Activated CD4-positive, alpha-beta memory T cell treated with anti-CD3 and anti-CD28 coated beads, Interleukin-2, amount 10 ng/mL, durations not matched to agents 7 days and 5 days (primary cell): ENCODE data around the gene ARF3. TPM values are rescaled to one million over a fixed set of nuclear protein-coding genes. Genes with fewer than 3 reads are reported as not detected.
"Not testable (repeated sequence)": the region's sequence is repeated elsewhere in the genome, so short reads cannot be mapped to it uniquely, and the experiment has no call there.

Experiments used
- CTCF ChIA-PET: fragments of 350-600 bp; sonication (Branson Sonifier 250); formaldehyde crosslinking; loops from one replicate; lab custom pipeline; 2021; ENCODE audit warnings: antibody characterized with exemption, inconsistent platforms; lab: Charles Lee
- POLR2A ChIA-PET: fragments of 350-600 bp; sonication (Branson Sonifier 250); formaldehyde crosslinking; loops from one replicate; lab custom pipeline; 2021; ENCODE audit warnings: antibody characterized with exemption; lab: Charles Lee
- DNase-seq: peaks from one replicate; pipeline ENCODE4 v3.0.0-alpha.2; 2020
- H3K27ac Mint-ChIP-seq: one replicate; pipeline ENCODE4 v1.8.0; 2021; ENCODE audit warnings: mild to moderate bottlenecking, mixed read lengths
- H3K27me3 Mint-ChIP-seq: one replicate; pipeline ENCODE4 v1.8.0; 2021; ENCODE audit warnings: mixed read lengths
- H3K36me3 Mint-ChIP-seq: one replicate; pipeline ENCODE4 v1.8.0; 2021; ENCODE audit warnings: low read depth, mixed read lengths
- H3K4me1 Mint-ChIP-seq: one replicate; pipeline ENCODE4 v1.8.0; 2021; ENCODE audit warnings: mixed read lengths
- H3K4me3 Mint-ChIP-seq: one replicate; pipeline ENCODE4 v1.8.0; 2021; ENCODE audit warnings: mild to moderate bottlenecking, mixed read lengths
- H3K9me3 Mint-ChIP-seq: one replicate; pipeline ENCODE4 v1.8.0; 2021; ENCODE audit warnings: mixed read lengths
- total RNA-seq, 2 experiments: library from RNA; stranded (reverse); gene quantifications; one replicate each; pipeline ENCODE4 v1.2.3, GENCODE V29; 2021

ARF3 gene
- total RNA-seq, 2 experiments from 2014 or later: 114 to 122 TPM

DNA sequence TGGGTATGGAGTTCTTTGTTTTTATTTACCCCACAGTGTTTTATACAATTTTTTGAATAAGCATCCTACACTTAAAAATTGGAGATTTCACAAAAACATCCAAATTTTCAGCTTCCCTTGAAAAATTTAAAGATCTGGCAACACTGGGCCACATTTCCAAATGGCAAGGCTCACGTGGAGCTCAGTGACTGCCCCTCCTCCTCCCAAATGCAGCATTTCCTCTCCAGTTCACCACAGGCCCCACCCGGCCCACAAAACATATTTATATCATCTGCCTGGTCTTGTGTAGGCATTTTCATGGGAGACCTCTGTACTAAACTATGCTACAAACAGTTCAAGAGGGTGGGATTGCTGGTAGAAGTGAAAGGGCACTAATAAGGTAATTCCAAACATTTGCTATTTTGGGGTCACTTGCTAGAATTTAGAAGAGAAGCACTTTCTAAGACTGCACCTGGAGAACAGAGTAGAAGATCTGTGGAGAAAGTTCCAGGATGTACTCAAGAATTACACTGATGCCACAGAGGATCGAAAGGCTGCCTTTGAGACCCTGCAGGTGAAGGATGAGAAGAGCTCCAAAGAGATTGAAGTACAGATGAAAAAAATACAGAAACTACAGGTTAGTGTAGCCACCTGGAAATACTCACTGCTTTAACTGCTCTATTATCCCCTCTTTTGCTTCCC, 39.3 kb downstream of the ARF3 start:
- Mint-ChIP-seq H3K27me3 (no peaks in the 10 kb centered on the region), H3K36me3 (peaks cover 32% of the 10 kb centered on the region), H3K9me3 (peaks cover 2% of the 10 kb centered on the region), H3K4me3 (peak overlapping the region; percentile 81), H3K4me1 (peaks cover 34% of the 10 kb centered on the region), H3K27ac (peak overlapping the region; percentile 85)
- POLR2A ChIA-PET: interaction anchor here (0.9 to 2.0 kb wide), 7 partner anchors 10 to 66 kb away, joined by 3 to 9 read pairs (median 5); partner anchors contain the start of genes ARF3 and DDX23
- peak; percentile 65 for DNase-seq
- CTCF ChIA-PET: interaction anchor here (0.6 to 2.6 kb wide), 10 partner anchors 11 to 79 kb away, joined by 3 to 8 read pairs (median 6); partner anchors contain the start of gene WNT1

DNA sequence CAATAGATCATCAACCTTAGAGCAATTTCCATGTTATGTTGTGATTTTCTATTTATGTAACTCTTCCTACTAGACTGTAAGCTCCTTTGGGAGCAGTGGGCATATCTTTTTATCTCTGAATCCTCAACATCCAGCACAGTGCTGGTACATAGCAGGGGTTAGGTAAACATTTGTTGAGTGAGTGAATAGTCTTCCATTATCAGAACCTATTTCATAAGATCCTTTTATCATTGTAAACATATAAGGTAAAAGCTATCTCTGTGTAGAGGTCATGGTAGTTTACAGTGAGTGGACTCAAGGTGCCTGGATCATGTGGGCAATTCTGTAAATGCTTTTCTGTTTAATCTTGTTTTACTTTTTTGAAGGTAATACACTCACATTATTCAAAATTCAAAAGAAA, 47.1 kb downstream of the ARF3 start:
- H3K27me3 Mint-ChIP-seq: peaks cover 5% of the 10 kb centered on the region
- no peaks in the 10 kb centered on the region for H3K4me1 Mint-ChIP-seq
- no peak overlapping the region for H3K27ac Mint-ChIP-seq
- H3K4me3 Mint-ChIP-seq: no peak overlapping the region
- no peak for DNase-seq
- H3K9me3 Mint-ChIP-seq: no peaks in the 10 kb centered on the region
- POLR2A ChIA-PET: no interaction called here
- H3K36me3 Mint-ChIP-seq: no peaks in the 10 kb centered on the region
- CTCF ChIA-PET: interaction anchor here (0.7 to 2.9 kb wide), 5 partner anchors 14 to 414 kb away, joined by 3 to 8 read pairs (median 4); no protein-coding TSS in a partner anchor

DNA sequence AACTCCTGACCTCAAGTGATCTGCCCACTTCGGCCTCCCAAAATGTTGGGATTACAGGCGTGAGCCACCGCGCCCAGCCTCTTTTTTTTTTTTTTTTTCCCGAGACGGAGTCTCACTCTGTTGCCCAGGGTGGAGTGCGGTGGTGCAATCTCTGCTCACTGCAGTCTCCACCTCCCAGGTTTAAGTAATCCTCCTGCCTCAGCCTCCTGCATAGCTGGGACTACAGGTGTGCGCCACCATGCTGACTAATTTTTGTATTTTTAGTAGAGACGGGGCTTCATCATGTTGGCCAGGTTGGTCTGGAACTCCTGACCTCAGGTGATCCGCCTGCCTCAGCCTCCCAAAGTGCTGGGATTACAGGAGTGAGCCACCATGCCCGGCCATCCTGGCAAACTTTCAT, 47.6 kb downstream of the ARF3 start:
- H3K9me3 Mint-ChIP-seq, DNase-seq, POLR2A ChIA-PET, H3K4me1 Mint-ChIP-seq, H3K27me3 Mint-ChIP-seq, H3K27ac Mint-ChIP-seq, H3K36me3 Mint-ChIP-seq, H3K4me3 Mint-ChIP-seq: not testable (repeated sequence)
- CTCF ChIA-PET: interaction anchor here (0.7 kb wide), 1 partner anchor 414 kb away, joined by 3 read pairs; no protein-coding TSS in a partner anchor

DNA sequence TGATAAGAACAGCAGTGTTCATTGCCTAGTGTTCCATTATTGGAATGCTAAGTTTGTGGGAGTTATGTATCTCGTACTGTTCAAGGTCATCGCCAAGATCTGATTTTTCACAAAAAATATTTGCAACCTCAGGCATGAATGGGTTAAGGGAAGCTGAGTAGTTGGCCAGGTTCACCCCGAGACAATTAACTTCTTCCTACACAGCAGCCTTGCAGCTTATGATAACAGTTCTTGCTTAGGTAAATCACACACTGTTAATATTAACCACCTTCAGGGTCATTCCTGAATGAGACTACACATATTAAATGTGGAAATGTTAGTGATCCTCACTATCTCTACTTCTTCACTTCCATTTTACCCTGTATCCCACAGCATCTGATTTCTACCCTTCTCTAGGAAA, 50.0 kb downstream of the ARF3 start:
- Mint-ChIP-seq H3K9me3 (no peaks in the 10 kb centered on the region), H3K4me3 (no peak overlapping the region), H3K27me3 (peaks cover 8% of the 10 kb centered on the region), H3K27ac (no peak overlapping the region), H3K4me1 (peaks cover 14% of the 10 kb centered on the region), H3K36me3 (no peaks in the 10 kb centered on the region)
- ChIA-PET CTCF (interaction anchor here (1.4 to 2.3 kb wide), 2 partner anchors 17 to 29 kb away, joined by 5 to 8 read pairs; partner anchors contain the start of gene FKBP11), POLR2A (interaction anchor here (1.8 kb wide), 1 partner anchor 10 kb away, joined by 5 read pairs; no protein-coding TSS in a partner anchor)
- no peak for DNase-seq

DNA sequence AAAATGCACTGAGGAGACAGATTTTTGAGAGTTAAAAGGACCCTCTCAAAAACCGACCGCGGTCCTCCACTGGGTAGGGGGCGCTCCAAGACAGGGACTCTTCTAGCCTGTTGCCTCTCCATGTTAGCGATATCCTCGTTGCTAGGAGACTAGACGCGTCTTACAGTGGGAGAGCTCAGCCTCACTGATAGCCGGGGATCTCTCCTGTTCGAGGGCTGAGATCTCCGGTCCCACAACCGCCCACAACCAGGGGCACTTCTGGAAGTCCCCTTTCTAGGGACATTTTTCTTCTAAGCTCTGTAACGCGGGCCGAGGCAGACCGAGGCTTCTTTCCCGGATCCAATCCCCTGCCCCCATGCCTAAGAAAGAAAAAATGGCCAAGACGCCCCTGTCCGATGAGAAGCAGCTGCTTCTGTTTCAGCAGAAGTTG, 53.3 kb downstream of the ARF3 start:
- peak; percentile 84 for DNase-seq
- POLR2A ChIA-PET: interaction anchor here (1.0 to 1.5 kb wide), 5 partner anchors 14 to 51 kb away, joined by 3 to 5 read pairs (median 3); partner anchors contain the start of gene FKBP11
- Mint-ChIP-seq H3K27me3 (peaks cover 8% of the 10 kb centered on the region), H3K4me1 (peaks cover 21% of the 10 kb centered on the region), H3K4me3 (peak overlapping the region; percentile 52), H3K9me3 (no peaks in the 10 kb centered on the region), H3K36me3 (no peaks in the 10 kb centered on the region), H3K27ac (no peak overlapping the region)
- CTCF ChIA-PET: interaction anchor here (0.7 to 6.2 kb wide), 21 partner anchors 10 to 127 kb away, joined by 3 to 61 read pairs (median 5); partner anchors contain the start of genes ARF3, DDX23, FKBP11 and WNT1

DNA sequence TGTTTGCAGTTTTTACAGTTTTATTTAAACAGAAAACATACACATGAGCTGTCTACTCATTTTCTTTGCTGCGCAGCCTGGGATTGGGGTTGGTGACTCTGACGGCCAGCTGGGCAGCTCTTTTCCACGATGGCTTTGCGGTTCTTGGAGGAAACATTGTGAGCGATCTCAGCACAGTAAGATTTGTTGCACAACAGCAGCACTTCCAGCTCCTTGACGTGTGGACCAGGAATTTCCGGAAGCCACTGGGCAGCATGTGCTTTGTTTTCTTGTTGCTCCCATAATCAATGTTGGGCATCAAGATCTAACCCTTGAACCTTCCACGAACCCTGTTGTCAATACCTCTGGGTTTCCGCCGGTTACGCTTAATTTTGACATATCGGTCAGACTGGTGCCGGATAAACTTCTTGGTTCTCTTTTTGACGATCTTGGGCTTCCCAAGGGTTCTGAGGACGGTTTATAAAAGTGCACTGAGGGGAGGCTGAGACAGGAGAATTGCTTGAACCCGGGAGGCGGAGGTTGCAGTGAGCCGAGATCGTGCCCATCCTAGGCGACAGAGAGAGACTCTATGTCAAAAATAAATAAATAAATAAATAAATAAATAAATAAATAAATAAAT, 53.8 kb downstream of the ARF3 start:
- ChIA-PET POLR2A (interaction anchor here (0.8 to 2.3 kb wide), 6 partner anchors 22 to 51 kb away, joined by 3 to 10 read pairs (median 4); partner anchors contain the start of genes DDX23 and FKBP11), CTCF (interaction anchor here (0.7 to 6.2 kb wide), 22 partner anchors 9 to 127 kb away, joined by 3 to 61 read pairs (median 6); partner anchors contain the start of genes ARF3, DDX23, FKBP11 and WNT1)
- H3K27ac Mint-ChIP-seq: no peak overlapping the region
- H3K4me3 Mint-ChIP-seq: peak overlapping the region; percentile 29
- no peak for DNase-seq
- H3K27me3 Mint-ChIP-seq: peaks cover 10% of the 10 kb centered on the region
- H3K4me1 Mint-ChIP-seq: peaks cover 21% of the 10 kb centered on the region
- no peaks in the 10 kb centered on the region for H3K36me3 Mint-ChIP-seq
- H3K9me3 Mint-ChIP-seq: no peaks in the 10 kb centered on the region

DNA sequence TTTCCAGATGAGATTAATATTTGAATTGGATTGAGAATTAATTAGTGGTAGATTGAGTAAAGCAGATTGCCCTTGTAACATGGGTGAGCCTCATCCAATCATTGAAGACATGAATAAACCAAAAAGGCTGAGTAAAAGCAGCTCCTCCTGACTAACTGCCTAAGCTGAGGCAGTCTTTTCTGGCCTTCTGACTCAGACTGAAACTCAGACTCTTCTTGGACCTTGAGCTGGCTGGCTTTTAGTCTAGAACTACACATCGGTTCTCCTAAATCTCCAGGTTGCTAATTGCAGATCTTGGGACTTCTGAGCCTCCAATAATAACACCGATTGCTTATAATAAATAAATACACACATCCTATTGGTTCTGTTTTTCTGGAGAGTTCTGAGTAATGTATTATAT, 56.0 kb downstream of the ARF3 start:
- Mint-ChIP-seq H3K4me3 (no peak overlapping the region), H3K27ac (no peak overlapping the region), H3K4me1 (peaks cover 21% of the 10 kb centered on the region), H3K9me3 (no peaks in the 10 kb centered on the region), H3K36me3 (no peaks in the 10 kb centered on the region), H3K27me3 (peaks cover 15% of the 10 kb centered on the region)
- DNase-seq: no peak
- ChIA-PET CTCF (interaction anchor here (0.6 to 6.2 kb wide), 12 partner anchors 11 to 130 kb away, joined by 3 to 61 read pairs (median 4); partner anchors contain the start of genes DDX23 and FKBP11), POLR2A (interaction anchor here (0.7 to 2.3 kb wide), 2 partner anchors 49 to 86 kb away, joined by 3 to 10 read pairs; partner anchors contain the start of gene DDX23)

DNA sequence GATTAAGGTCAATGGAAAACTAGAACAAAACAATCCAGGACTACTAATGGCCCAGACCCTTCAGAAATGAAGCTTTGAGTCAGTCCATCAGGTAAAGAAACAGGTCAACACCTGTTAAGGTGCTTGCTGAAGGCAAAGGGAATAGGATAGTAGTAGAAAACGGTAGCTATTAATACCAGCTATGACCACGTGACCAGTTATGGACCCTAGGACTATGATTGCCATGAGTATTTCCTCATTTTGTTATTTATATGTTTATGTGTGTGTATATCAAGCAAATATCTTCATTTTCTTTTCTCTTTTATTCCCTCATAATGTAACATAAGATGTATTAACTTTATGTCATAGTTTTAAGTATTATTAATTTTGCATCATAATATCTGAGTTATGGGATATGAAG, 57.6 kb downstream of the ARF3 start:
- ChIA-PET POLR2A (no interaction called here), CTCF (interaction anchor here (1.3 to 6.2 kb wide), 4 partner anchors 9 to 48 kb away, joined by 3 to 53 read pairs (median 24); partner anchors contain the start of gene DDX23)
- peaks cover 14% of the 10 kb centered on the region for H3K27me3 Mint-ChIP-seq
- peaks cover 20% of the 10 kb centered on the region for H3K4me1 Mint-ChIP-seq
- DNase-seq: no peak
- no peaks in the 10 kb centered on the region for H3K9me3 Mint-ChIP-seq
- no peak overlapping the region for H3K27ac Mint-ChIP-seq
- H3K36me3 Mint-ChIP-seq: no peaks in the 10 kb centered on the region
- no peak overlapping the region for H3K4me3 Mint-ChIP-seq

DNA sequence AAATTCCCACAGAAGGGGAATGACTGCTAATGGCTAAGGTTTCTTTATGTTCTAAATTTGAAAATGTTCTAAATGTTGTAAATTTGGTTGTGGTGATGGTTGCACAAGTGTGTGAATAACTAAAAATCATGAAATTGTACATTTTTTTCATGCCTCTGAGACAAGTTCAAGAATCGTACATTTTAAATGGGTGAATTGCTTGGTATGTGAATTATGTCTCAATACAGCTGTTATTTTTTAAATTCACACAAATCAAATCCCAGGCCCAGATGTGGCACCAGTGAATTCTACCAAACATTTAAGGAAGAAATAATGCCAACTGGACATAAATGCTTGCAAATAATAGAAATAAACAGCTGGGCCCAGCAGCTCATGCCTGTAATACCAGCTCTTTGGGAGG, 63.0 kb downstream of the ARF3 start:
- ChIA-PET POLR2A (interaction anchor here (0.6 to 1.4 kb wide), 3 partner anchors 11 to 265 kb away, joined by 3 to 4 read pairs (median 4); no protein-coding TSS in a partner anchor), CTCF (interaction anchor here (1.0 to 1.5 kb wide), 3 partner anchors 9 to 93 kb away, joined by 3 to 6 read pairs (median 5); no protein-coding TSS in a partner anchor)
- Mint-ChIP-seq H3K4me3 (no peak overlapping the region), H3K4me1 (peaks cover 8% of the 10 kb centered on the region), H3K9me3 (no peaks in the 10 kb centered on the region), H3K27ac (no peak overlapping the region), H3K36me3 (no peaks in the 10 kb centered on the region), H3K27me3 (peaks cover 29% of the 10 kb centered on the region)
- no peak for DNase-seq

DNA sequence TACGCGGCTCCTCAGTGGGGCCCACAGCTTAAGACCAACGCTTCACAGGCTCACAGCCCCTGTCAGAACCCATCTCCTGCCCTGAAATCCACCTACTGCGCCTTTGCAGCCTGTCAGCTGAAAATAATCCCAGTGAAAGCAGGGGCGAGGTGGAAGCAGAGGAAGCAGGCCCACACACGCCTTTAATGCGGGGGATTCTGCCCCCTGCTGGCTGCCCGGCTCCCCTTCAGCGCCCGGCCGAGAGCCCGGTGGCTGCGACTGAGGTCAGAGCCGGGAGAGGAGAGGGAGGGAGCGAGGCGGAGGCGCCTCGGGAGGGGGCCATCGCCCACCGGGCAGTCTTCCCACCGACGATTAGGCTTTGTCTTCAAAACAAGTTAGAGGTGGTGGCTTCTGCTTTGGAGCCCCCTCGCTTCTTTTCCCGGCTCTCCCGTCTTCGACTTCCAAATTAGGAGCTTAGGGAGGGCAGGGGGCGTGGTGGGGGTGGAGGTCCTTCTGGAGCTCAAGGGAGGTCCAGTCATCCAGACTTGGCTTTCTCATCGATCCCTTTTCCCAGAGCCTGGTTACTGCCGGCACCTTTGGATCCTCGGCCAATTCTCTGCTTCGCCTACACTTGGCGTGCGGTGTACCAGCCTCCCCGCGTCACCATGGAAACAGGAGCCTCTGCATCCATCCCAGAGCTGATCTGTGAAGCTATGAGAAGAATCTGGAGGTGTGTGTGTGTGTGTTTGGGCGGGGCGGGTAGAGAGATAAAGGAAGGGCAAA, 66.4 kb downstream of the ARF3 start:
- Mint-ChIP-seq H3K9me3 (no peaks in the 10 kb centered on the region), H3K36me3 (no peaks in the 10 kb centered on the region), H3K27me3 (peaks cover 16% of the 10 kb centered on the region), H3K4me1 (peaks cover 8% of the 10 kb centered on the region), H3K4me3 (no peak overlapping the region), H3K27ac (no peak overlapping the region)
- ChIA-PET POLR2A (interaction anchor here (1.2 to 2.9 kb wide), 5 partner anchors 25 to 47 kb away, joined by 3 to 31 read pairs (median 6); partner anchors contain the start of genes DDX23, FKBP11 and RND1), CTCF (interaction anchor here (0.6 to 5.5 kb wide), 30 partner anchors 9 to 111 kb away, joined by 3 to 125 read pairs (median 6); partner anchors contain the start of genes ARF3, DDX23, FKBP11 and RND1)
- peak; percentile 80 for DNase-seq

DNA sequence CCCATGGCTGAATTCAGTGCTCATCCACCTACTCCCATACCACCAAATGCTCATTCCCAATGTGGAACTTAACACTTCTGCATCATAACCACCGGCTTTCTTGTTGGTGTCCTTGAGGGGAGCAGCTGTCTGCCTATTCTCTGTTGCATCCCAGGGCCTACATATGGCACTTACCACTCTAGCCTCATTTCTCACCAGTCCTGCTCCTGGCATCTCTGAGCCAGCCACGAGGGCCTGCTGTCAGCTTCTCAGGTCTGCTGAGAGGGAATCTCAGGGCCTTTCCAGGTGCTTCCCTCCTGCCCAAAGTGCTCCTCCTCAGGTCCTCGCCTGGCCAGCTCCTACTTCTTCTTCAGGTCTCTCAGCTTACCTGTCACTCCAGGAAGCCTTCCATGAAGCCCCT, 67.6 kb downstream of the ARF3 start:
- POLR2A ChIA-PET: interaction anchor here (0.6 to 2.9 kb wide), 4 partner anchors 24 to 153 kb away, joined by 3 to 31 read pairs (median 6); partner anchors contain the start of genes DDX23 and RND1
- no peaks in the 10 kb centered on the region for H3K36me3 Mint-ChIP-seq

More for the DNA sequence above, 67.6 kb downstream of the ARF3 start:
- Mint-ChIP-seq H3K4me3 (no peak overlapping the region), H3K9me3 (no peaks in the 10 kb centered on the region), H3K27ac (no peak overlapping the region), H3K4me1 (peaks cover 8% of the 10 kb centered on the region), H3K27me3 (peaks cover 16% of the 10 kb centered on the region)
- CTCF ChIA-PET: interaction anchor here (0.8 to 5.5 kb wide), 25 partner anchors 8 to 113 kb away, joined by 3 to 125 read pairs (median 6); partner anchors contain the start of genes ARF3, DDX23, FKBP11 and RND1
- no peak for DNase-seq
